Choroid plexus epithelial cell (primary cell): Measurements from ENCODE around the gene UHRF1.

Experiments used
- DNase-seq: peaks from one replicate; pipeline ENCODE4 v3.0.0-alpha.2; 2010; ENCODE audit warnings: low read depth
- H3K4me3 ChIP-seq: 2 replicates; pipeline ENCODE4 v1.5.1; 2011; ENCODE audit warnings: low read depth, mild to moderate bottlenecking, control low read depth, low read length, moderate library complexity
- TF ChIP-seq, protein P1 (sequence below): conservative IDR thresholded peaks from 2 replicates; pipeline ENCODE4 v1.5.1; 2011; ENCODE audit warnings: low read depth, mild to moderate bottlenecking, control low read depth, inconsistent platforms, low read length, moderate library complexity

UHRF1 gene

DNA sequence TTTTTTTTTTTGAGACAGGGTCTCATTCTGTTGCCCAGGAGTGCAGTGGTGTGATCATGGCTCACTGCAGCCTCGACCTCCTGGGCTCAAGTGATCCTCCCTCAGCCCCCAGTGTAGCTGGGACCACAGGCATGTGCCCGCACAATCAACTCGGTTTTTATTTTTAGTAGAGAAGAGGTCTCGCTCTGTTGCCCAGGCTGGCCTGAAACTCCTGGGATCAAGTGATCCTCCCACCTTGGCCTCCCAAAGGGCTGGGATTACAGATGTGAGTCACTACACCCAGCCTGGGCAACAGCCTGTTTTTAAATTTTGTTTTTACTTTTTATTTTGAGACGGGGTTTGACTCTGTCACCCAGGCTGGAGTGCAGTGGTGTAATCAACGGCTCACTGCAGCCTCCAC lies 57.3 kb downstream of the UHRF1 start:
- no peak overlapping the region for H3K4me3 ChIP-seq
- no peak for DNase-seq
- TF ChIP-seq, protein P1, sequence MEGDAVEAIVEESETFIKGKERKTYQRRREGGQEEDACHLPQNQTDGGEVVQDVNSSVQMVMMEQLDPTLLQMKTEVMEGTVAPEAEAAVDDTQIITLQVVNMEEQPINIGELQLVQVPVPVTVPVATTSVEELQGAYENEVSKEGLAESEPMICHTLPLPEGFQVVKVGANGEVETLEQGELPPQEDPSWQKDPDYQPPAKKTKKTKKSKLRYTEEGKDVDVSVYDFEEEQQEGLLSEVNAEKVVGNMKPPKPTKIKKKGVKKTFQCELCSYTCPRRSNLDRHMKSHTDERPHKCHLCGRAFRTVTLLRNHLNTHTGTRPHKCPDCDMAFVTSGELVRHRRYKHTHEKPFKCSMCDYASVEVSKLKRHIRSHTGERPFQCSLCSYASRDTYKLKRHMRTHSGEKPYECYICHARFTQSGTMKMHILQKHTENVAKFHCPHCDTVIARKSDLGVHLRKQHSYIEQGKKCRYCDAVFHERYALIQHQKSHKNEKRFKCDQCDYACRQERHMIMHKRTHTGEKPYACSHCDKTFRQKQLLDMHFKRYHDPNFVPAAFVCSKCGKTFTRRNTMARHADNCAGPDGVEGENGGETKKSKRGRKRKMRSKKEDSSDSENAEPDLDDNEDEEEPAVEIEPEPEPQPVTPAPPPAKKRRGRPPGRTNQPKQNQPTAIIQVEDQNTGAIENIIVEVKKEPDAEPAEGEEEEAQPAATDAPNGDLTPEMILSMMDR: no peak

DNA sequence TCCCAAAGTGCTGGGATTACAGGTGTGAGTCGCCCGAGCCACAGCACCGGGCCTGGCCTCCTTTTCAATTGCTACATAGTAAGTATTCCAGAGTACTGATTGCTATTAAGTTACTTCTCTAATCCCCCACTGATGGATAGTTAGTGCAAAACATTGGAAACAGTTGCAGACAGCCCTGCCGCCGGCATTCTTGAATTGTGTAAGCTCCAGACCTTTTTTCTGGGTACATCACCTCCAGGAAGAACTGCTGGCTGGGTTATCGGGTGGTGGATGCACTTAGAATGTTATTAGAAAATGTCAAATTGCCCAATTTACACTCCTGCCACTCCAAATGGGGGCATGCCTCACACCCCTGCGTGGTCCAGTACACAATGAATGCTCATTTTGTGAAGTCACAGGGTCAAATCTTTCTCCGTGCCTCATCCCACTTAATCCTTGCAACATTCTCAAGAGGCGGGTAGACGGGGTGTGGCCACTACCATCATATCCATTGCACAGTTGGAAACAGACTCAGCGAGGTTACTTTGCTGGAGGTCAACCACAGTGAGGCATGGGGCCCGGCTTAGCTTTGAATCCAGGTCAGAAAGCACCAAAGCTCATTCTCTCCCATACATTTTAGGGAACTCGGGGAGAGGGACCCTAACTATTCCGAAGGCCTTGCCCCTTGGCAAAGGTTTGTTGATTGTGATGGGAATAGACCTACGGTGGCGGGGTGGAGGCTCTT lies 58.6 kb downstream of the UHRF1 start:
- DNase-seq: peak; percentile 74
- TF ChIP-seq, protein P1: no peak
- peak overlapping the region; percentile 46 for H3K4me3 ChIP-seq

DNA sequence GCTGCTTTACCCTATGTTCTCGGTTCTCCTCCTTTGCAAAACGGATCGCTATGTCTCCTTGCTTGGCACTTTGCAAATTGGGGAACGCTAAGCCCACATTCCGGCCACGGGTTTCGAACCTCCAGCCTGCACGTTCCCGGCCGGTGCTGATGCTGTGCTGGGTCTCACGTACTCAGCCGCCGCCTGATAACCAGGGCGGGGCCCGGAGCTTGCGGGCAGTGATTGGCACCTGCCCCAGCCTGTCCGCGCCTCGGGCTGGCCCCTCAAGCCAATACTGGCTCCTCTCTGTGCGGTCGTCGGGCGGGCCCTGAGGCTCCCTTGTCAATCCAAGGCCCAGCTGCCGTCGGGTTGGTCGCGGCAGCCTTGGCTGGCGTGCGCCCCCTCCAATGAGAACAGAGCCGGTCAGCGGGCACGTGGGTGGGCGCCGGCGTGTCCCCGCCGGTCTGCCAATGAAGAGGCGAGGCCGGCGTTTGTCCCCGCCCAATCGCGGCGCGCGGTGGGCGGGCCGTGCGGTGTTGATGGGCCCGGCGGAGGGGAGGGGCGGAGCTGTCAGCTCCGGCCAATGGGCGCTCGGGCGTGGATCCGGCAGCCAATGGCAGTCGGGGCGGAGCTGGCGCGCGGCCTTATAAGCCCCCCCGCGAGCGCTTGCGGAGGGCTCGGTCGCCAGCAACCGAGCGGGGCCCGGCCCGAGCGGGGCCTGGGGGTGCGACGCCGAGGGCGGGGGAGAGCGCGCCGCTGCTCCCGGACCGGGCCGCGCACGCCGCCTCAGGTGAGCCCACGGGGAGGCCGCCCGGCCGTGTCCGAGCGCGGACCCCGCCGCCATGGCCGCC lies 59.4 kb downstream of the UHRF1 start, which contains the start of gene KDM4B:
TSS of gene KDM4B (plus strand) at position 652 of the 830 bp plus-strand sequence. CDS start 63,778 bp downstream, outside the sequence.
- DNase-seq: peak; percentile 100
- peak within 1 kb of the TSS; percentile 70 for H3K4me3 ChIP-seq
- TF ChIP-seq, protein P1: no peak

DNA sequence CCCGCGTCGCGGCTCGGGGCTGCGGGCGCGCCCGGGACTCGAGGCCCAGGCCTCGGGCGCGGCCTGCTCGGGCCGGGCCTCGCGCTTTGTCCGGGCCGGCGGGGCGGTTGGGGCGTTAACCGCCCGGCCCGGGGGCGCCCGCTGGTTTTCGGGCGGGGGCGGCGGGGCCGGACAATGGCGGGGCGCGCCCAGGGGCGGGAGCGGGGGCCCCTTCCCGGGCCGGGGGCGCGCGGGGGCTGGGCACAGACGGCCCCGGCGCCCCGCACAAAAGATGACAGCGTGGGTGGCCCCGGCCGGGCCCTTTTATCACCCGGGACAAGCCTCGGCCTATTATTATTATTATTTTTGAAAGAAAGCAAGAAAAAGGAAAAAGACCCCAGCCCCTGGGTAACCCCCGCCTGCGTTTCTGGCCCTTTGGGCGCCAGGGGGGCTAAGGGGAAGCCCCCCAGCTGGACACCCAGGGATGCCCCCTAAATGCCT lies 60.0 kb downstream of the UHRF1 start:
- DNase-seq: no peak
- H3K4me3 ChIP-seq: peak overlapping the region; percentile 70
- TF ChIP-seq, protein P1: no peak

DNA sequence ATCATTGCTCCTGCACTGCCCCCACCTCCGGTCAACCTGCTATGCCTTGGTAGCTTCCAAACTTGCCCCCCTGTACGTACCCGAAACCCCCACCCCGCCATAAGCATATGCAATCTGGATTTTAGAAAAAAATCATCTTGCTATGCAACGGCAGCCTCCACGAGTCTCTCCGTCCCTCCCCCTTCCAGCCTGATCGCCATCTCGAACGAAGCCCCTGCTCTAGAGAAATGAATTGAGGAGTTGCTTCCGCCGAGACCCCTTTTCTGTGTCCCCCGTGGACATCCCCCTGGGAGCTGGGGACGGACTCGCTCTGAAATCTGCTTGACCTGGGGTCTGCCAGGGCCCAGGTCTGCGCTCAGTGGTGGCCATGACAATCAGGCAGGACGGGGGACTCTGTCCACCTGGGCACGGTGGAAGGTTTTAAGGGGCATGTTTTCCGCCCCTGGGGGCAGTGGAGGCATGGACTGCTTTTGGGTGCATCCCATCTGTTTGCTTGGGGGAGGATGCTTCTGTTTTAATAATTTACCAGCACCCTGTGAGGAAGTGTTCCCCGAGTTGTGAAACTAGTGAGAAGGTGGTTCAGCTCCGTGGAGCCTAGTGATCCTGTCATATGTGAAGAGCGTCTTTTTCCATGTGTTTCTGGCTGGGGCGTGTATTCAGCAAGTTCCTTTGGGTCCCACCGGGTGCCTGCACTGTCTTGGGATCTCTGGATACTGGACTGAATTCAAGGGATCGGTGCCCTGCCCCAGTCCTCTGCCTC lies 60.7 kb downstream of the UHRF1 start:
- DNase-seq: peak; percentile 49
- peak overlapping the region; percentile 70 for H3K4me3 ChIP-seq
- TF ChIP-seq, protein P1: no peak

DNA sequence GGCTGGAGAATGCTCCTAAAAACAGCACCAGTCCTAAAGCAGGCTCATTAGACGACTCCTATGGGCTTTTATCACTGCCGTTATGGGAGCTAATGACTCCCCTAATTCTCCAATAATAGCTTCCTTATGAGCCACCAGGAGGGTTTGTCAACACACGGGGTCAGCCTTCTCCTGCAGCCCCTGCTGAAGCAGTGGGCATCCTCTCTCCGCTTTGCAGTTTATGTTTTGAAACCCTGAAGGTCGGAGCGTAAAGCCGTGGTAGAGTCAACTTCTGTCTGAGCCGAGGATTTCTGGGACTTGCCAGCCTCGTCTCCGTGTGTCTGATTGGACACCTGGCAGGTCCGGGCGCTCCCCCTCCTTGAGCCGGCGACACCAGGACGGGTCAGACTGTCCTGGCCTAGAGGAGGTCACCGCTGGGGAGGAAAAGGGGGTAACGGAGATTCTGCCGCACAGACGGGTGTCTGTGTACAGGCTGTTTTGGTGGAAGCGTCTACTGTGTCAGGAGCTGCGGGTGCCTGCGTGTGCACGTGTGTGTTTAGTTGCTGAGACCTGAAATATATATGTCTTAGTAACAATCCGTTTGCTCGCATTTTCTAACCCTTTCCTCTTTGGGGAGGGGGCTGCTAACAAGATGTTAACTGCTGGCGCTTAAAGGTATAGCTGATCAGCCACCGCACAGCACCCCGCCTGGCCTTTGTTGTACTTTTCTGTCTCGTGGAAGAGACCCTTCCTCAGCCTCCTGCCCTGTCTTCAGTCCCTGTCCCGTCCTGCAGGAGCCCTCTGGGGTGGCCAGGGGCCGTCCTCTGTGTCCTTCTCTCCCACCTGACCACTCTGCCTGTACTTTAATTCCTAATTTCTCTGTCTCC lies 61.5 kb downstream of the UHRF1 start:
- peak; percentile 35 for DNase-seq
- H3K4me3 ChIP-seq: peak overlapping the region; percentile 70
- TF ChIP-seq, protein P1: peak; percentile 5
